GM12872 (cell line): ENCODE data around the gene CYP46A1.

ENCODE experiments used
- TF ChIP-seq, protein P1 (sequence below): IDR thresholded peaks from 3 replicates; pipeline ENCODE4 v1.5.1; 2011; ENCODE audit warnings: low read depth, mild to moderate bottlenecking, low read length, moderate library complexity; ENCODE audit not compliant: insufficient read depth

Gene CYP46A1

GRCh38 chr14:99672506-99673304, 11.4 kb upstream of the CYP46A1 start:
- TF ChIP-seq, protein P1, sequence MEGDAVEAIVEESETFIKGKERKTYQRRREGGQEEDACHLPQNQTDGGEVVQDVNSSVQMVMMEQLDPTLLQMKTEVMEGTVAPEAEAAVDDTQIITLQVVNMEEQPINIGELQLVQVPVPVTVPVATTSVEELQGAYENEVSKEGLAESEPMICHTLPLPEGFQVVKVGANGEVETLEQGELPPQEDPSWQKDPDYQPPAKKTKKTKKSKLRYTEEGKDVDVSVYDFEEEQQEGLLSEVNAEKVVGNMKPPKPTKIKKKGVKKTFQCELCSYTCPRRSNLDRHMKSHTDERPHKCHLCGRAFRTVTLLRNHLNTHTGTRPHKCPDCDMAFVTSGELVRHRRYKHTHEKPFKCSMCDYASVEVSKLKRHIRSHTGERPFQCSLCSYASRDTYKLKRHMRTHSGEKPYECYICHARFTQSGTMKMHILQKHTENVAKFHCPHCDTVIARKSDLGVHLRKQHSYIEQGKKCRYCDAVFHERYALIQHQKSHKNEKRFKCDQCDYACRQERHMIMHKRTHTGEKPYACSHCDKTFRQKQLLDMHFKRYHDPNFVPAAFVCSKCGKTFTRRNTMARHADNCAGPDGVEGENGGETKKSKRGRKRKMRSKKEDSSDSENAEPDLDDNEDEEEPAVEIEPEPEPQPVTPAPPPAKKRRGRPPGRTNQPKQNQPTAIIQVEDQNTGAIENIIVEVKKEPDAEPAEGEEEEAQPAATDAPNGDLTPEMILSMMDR = no peak

- TF ChIP-seq, protein P1 = no peak
Measured at GRCh38 chr14:99673305-99674063, 10.6 kb upstream of the CYP46A1 start.

GRCh38 chr14:99674064-99674650, 9.9 kb upstream of the CYP46A1 start:
- TF ChIP-seq, protein P1 = no peak

DNA sequence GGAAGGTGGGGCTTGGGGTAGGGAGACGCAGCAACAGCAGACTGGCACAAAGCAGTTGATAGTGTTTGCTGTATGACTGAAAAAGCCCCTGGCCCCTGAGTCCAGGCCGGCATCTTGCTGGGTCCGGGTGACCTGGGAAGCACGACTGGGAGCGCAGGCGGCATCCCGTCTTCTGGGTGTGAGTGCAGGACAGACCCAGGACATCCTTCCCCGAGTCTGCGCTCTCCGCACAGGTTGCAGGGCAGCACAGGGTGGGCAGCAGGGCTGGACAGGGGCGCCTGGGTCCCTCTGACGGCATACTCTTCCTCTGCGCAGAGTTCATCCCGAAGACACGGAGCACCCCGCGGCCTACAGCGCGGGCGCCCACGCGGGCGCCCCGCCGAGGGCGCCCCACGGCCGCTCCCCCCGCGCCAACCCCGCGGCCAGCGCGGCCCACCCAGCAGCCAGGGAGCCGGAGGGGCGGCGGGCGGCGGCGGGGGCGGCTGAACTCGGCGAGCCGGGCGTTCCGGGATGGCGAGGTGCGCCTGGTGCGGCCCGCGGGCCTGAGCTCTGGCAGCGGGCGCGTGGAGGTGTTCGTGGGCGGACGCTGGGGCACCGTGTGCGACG, 9.2 kb upstream of the CYP46A1 start:
- TF ChIP-seq, protein P1 = no peak

GRCh38 chr14:99675382-99675835, 8.7 kb upstream of the CYP46A1 start:
- TF ChIP-seq, protein P1 = no peak

GRCh38 chr14:99675951-99676350, 8.1 kb upstream of the CYP46A1 start:
- TF ChIP-seq, protein P1 = no peak

- TF ChIP-seq, protein P1 = no peak
Measured at GRCh38 chr14:99676657-99677056, 7.4 kb upstream of the CYP46A1 start.
